ENCODE data around the gene LMF1.
A peak's percentile ranks its signal among the peaks of the same experiment; 100 is the strongest.

LMF1 gene

DNA sequence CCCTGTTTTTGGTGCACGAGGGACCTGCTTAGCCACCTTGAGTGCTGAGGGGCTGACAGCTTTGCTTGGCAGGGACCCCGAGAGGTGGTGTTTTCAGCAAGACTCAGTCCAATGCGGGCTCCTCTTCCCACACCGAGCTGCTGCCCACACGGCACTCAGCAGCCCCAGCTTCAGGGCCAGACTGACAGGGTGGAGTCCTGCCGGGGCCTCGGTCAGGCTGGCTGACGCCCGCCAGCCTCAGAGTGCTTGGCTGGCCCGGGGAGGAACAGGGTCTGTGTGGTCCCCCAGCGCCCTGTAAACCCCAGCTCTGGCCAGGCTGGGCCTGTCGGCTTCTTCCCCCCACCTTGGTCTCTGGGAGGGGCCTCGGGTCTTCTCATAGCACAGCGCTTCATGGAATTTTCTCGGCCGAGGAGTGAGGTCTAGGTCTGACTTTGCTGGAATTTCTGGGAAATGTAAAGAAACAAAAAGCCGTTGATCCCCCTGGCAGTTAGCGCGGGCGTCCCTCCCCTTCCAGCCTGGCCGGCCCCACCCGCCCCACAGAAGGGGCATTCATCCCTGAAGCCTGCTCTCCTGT is 13.4 kb upstream of the LMF1 start:
- no peak for DNase-seq

DNA sequence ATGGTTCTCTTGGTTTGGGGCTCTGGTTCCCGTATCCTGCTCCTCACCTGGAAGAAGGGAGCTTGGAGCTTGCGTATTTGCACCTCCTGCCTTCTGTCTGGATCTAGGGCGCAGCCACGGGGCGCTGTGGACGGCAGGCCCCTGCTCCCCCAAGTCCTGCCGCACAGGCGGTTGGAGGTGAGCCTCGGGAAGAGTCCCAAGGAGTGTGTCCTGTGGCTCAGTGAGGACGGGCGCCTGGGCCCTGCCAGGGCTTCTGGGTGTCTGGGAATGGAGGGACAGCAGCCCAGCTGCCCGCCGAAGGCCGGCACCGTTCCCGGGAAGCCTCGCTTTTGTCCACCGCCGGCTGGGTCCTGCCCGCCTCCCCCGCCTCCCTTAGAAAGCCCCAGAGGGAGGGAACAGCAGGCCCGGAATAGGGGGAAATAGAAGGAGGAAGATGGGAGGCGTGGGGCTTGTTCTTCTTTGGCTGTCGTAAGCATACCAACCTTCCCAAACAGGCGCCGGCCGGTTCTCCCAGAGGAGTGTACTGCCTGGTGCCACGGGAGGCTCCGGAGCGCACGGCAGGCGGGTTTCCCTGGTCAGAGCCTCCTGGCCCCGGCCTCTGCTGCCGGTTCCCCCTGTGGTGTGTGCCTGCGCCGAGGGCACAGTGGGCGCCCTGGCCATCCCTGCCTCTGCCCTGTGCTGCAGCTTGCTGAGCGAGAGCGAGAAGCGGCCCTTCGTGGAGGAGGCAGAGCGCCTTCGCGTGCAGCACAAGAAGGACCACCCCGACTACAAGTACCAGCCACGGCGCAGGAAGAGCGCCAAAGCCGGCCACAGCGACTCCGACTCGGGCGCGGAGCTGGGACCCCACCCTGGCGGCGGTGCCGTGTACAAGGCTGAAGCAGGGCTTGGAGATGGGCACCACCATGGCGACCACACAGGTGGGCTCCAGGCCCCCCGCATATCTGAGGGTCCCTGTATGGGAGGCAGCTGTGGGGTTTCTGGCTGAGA is 12.6 kb upstream of the LMF1 start:
- no peak for DNase-seq

- no peak for DNase-seq
Measured at GRCh38 chr16:982145-983043, 11.6 kb upstream of the LMF1 start.

- no peak for DNase-seq
Measured at GRCh38 chr16:981695-982144, 10.9 kb upstream of the LMF1 start, which contains the start of gene SOX8. Gene SOX8, plus strand, starts transcription at chr16:981770. Its CDS starts 153 bp downstream, at chr16:981923.

DNA sequence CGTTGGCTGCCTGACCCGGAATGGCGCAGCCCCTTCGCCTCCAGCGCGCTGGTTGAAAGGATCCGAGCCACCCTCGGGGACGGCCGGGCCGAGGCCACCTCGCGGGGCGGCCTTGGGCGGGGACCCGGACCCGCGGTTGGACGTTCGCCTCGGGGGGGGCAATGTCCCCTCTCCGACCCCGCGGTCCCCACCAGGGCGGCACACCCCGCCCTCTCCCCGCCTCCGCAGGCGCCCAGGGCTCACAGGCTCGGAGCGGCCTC is 9.7 kb upstream of the LMF1 start:
- DNase-seq, result no peak

DNA sequence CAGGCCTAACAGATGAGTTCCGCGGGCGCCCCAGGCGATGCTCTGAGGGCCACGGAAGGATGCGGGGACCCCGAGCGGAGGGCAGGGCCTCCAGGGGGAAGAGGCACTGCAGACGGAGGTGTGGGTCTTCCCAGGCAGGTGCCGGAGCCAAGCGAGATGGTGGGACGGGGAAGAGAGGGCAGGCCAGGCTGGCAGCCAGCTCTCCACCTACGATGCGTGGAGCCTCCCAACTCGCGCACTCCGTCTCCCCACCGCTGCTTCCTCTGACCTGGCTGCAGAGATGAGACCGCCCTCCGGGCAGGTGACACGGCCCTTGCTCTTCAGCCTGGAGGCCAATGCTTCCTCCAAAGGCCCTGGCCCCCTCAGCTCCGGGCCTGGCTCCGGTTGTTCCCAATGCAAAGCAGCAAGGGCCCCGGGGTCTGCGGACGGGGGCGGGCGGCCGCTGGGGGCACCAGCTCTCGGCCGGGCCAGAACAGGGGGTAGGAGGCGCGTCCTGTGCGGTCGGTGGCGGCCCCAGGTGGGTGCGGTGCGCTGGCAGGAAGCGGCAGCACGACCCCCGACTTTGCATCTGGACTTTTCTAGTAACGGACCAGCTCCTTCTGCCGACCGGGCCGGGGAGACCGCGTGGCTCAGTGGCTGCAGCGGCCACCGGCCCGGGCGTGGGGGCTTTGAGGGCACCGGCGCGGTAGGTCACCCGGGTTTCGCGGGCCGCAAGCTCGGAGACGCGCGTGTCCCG is 9.2 kb upstream of the LMF1 start:
- DNase-seq, result no peak

DNA sequence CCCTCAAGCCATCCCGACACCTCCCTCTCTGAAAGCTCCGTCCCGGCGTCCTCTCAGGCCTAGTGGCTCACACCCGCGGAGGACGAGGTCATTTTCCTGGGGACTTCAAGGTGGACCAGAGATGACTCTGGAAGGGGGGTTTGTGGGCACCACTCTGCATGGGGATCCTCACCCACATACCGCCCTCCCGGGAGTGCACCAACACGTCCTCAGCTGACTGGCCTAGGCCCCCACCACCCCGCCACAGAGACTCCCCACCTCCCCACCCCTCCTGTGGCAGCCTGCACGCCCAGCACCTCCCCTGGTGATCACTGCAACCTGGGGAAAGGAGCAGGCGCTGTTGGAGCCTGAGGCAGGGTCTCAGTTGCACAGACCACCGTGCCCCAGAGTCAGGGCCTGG is 8.4 kb upstream of the LMF1 start:
- no peak for DNase-seq

- DNase-seq, result no peak
Measured at GRCh38 chr16:978403-978802, 7.6 kb upstream of the LMF1 start.

- no peak for DNase-seq
Measured at GRCh38 chr16:977896-978295, 7.1 kb upstream of the LMF1 start.

- no peak for DNase-seq
Measured at GRCh38 chr16:977081-977701, 6.4 kb upstream of the LMF1 start.

DNA sequence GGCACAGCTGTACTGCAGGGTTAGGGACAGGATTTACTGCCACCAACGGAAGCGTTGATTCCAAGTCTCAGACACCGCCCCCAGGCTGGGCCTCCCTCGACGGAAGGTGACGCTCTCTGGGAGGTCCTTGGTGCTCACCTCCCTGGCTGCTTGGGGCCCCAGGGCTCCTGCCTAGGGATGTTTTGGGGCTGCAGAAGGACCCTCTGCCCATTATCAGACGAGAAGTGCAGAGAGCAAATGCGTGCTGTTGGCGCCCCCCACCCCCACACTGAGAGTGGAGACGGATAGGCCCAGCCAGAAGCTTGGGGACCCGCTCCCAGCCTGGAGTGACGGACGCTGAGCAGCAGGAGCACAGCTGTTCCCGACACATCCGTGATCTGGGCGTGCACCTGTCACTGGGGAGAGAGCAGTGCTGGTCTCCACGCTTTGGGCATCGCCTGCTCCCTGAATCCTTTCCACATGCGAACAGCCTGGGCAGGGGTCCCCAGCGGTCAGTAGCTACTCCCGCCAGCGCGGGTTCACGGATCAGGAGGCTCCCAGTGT is 5.7 kb upstream of the LMF1 start:
- DNase-seq, result peak; percentile 15

- DNase-seq, result no peak
Measured at GRCh38 chr16:975291-975690, 4.5 kb upstream of the LMF1 start.

GRCh38 chr16:974611-975261 is 4.0 kb upstream of the LMF1 start:
- DNase-seq, result no peak

- no peak for DNase-seq
Measured at GRCh38 chr16:974001-974601, 3.3 kb upstream of the LMF1 start.

- DNase-seq, result no peak
Measured at GRCh38 chr16:973366-973765, 2.6 kb upstream of the LMF1 start.

- no peak for DNase-seq
Measured at GRCh38 chr16:972316-973002, 1.7 kb upstream of the LMF1 start.

GRCh38 chr16:971981-972315 is 1.2 kb upstream of the LMF1 start:
- DNase-seq, result no peak

DNA sequence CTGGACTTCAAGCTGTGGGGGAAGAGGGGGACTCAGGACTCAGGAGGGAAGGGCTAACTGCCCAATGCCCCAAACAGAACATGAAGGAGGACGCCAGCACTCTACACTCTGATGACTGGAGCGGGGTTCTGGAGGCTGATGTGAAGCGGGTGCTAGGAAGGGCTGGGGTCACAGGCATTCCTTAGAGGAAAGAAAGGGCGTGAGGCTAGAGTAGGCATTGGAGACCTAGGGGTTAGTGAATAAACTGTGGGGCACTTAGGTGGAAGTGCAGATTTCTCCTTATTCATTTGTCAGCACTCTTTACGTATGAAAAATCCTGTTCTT is 760 bp upstream of the LMF1 start:
- DNase-seq, result no peak

GRCh38 chr16:970386-970765 is 408 bp downstream of the LMF1 start:
- DNase-seq, result no peak

- DNase-seq, result peak; percentile 16
Measured at GRCh38 chr16:969508-970385, 1.0 kb downstream of the LMF1 start.

Measured in activated CD4-positive, alpha-beta T cell treated with anti-CD3 and anti-CD28 coated beads, Interleukin-2, Interleukin-6, amounts not matched to agents 100 ng/mL and 50 ng/mL, durations not matched to agents 16 hours and 8 hours (primary cell).